Measurements from ENCODE around the gene RAET1L.

- TF ChIP-seq CTCF (conservative IDR thresholded peaks at IDR 0.05; ENCODE audit: low read depth, low read length) (no peak), EZH2 (IDR thresholded peaks at IDR 0.05; ENCODE audit: borderline replicate concordance, low read depth, low read length, poor library complexity, severe bottlenecking) (no peak)
Observed at GRCh38 chr6:150024646-150025155, 631 bp downstream of the RAET1L start.

Data from A673 (cell line).